Measurements from ENCODE around the gene PPP1R13B.

Gene PPP1R13B

GRCh38 chr14:103881268-103882201, 34.2 kb upstream of the PPP1R13B start:
- DNase-seq = no peak

- peak; percentile 67 for DNase-seq
These were observed 33.2 kb upstream of the PPP1R13B start for GRCh38 chr14:103880348-103881267.

GRCh38 chr14:103879570-103880347, 32.4 kb upstream of the PPP1R13B start:
- DNase-seq = peak; percentile 18

GRCh38 chr14:103879118-103879569, 31.8 kb upstream of the PPP1R13B start:
- no peak for DNase-seq

GRCh38 chr14:103878180-103878579, 30.8 kb upstream of the PPP1R13B start:
- no peak for DNase-seq

- DNase-seq = no peak
These were observed 27.6 kb upstream of the PPP1R13B start for GRCh38 chr14:103875010-103875409.

- no peak for DNase-seq
These were observed 25.2 kb upstream of the PPP1R13B start for GRCh38 chr14:103872481-103873113.

GRCh38 chr14:103871596-103872480, 24.5 kb upstream of the PPP1R13B start:
- DNase-seq = no peak

- DNase-seq = no peak
These were observed 23.7 kb upstream of the PPP1R13B start for GRCh38 chr14:103870891-103871595.

- no peak for DNase-seq
These were observed 22.9 kb upstream of the PPP1R13B start for GRCh38 chr14:103870144-103870876.

- no peak for DNase-seq
These were observed 22.2 kb upstream of the PPP1R13B start for GRCh38 chr14:103869406-103870143.

- DNase-seq = no peak
These were observed 21.0 kb upstream of the PPP1R13B start for GRCh38 chr14:103868242-103868897.

- DNase-seq = no peak
These were observed 20.2 kb upstream of the PPP1R13B start for GRCh38 chr14:103867523-103867953.

- no peak for DNase-seq
These were observed 19.6 kb upstream of the PPP1R13B start for GRCh38 chr14:103867020-103867419.

GRCh38 chr14:103863245-103863644, 15.9 kb upstream of the PPP1R13B start:
- DNase-seq = no peak

- DNase-seq = no peak
These were observed 15.0 kb upstream of the PPP1R13B start for GRCh38 chr14:103862393-103862782.

- no peak for DNase-seq
These were observed 14.3 kb upstream of the PPP1R13B start for GRCh38 chr14:103861413-103862392.
